Activated naive CD8-positive, alpha-beta T cell treated with anti-CD3 and anti-CD28 coated beads for 36 hours (primary cell): ENCODE data around the gene TUBA4B. TPM values are rescaled to one million over a fixed set of nuclear protein-coding genes. Genes with fewer than 3 reads are reported as not detected.
A peak's percentile ranks its signal among the peaks of the same experiment; 100 is the strongest.

Experiments
- DNase-seq: peaks from one replicate; pipeline ENCODE4 v3.0.0; 2021
- H3K27ac Mint-ChIP-seq: one replicate; pipeline ENCODE4 v1.8.0; 2022; ENCODE audit warnings: mild to moderate bottlenecking, moderate library complexity, mixed read lengths
- H3K27me3 Mint-ChIP-seq: one replicate; pipeline ENCODE4 v1.8.0; 2022; ENCODE audit warnings: mild to moderate bottlenecking, mixed read lengths
- H3K36me3 Mint-ChIP-seq: one replicate; pipeline ENCODE4 v1.8.0; 2021; ENCODE audit warnings: mild to moderate bottlenecking, mixed read lengths
- H3K4me1 Mint-ChIP-seq: one replicate; pipeline ENCODE4 v1.8.0; 2021; ENCODE audit warnings: mixed read lengths
- H3K4me3 Mint-ChIP-seq: one replicate; pipeline ENCODE4 v1.8.0; 2022; ENCODE audit warnings: mild to moderate bottlenecking, moderate library complexity, mixed read lengths
- H3K9me3 Mint-ChIP-seq: one replicate; pipeline ENCODE4 v1.8.0; 2022; ENCODE audit warnings: mixed read lengths
- total RNA-seq, 2 experiments: library from RNA; stranded (reverse); gene quantifications; one replicate each; pipeline ENCODE4 v1.2.3, GENCODE V29; 2021

The TUBA4B gene
- total RNA-seq, 2 experiments from 2014 or later, result not detected

DNA sequence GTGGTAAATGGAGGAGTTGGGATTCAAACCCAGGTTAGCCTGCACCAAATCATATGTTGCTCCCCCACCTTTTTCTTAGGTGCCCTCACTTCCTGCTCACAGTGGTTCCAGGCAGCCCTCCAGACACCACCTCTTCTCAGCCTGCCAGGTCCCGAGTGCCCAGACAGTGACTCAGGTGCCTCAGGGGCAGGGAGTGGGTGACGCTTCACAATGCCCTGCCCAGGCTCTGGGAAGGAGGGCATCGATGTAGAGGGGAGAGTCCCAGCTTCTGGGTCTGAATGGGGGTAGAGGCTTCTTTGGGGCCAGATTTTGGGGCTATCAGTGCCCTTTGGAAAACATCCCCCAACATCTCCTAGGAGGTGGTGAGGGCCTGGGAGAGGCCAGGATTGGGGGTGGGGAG lies 20.9 kb downstream of the TUBA4B start:
- DNase-seq, result no peak
- Mint-ChIP-seq H3K4me3 (no peak overlapping the region), H3K4me1 (peaks cover 19% of the 10 kb centered on the region), H3K27me3 (no peaks in the 10 kb centered on the region), H3K9me3 (no peaks in the 10 kb centered on the region), H3K36me3 (no peaks in the 10 kb centered on the region), H3K27ac (no peak overlapping the region)

DNA sequence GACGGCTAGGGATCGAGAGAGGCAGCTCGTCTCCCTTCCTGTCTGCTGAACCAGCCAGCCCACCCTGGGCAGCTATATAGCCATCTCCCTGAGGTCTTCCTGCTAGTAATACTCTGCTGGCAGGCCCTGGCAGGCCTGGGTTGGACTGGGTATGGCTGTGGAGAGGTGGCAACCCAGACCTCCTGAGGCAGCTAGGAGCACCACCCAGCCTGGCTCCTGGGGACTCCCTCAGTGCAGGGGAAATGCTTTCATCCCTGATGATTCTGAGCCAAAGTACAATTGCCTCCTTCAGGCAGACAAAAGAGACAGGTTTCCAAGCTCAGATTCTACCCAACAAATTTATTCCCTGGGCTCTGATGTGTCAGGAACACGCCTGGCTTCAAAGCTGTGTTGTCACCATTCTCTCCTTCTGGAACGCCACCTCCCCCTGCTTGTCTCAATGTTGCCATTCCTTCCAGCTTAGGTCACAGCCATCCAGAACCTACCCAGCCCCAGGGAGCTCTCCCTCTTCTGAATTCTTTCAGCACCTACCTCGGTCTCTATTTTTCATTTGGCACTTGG lies 21.4 kb downstream of the TUBA4B start:
- no peaks in the 10 kb centered on the region for H3K36me3 Mint-ChIP-seq
- DNase-seq, result no peak
- peaks cover 19% of the 10 kb centered on the region for H3K4me1 Mint-ChIP-seq
- H3K27ac Mint-ChIP-seq, result no peak overlapping the region
- no peaks in the 10 kb centered on the region for H3K9me3 Mint-ChIP-seq
- H3K27me3 Mint-ChIP-seq, result no peaks in the 10 kb centered on the region
- H3K4me3 Mint-ChIP-seq, result no peak overlapping the region

DNA sequence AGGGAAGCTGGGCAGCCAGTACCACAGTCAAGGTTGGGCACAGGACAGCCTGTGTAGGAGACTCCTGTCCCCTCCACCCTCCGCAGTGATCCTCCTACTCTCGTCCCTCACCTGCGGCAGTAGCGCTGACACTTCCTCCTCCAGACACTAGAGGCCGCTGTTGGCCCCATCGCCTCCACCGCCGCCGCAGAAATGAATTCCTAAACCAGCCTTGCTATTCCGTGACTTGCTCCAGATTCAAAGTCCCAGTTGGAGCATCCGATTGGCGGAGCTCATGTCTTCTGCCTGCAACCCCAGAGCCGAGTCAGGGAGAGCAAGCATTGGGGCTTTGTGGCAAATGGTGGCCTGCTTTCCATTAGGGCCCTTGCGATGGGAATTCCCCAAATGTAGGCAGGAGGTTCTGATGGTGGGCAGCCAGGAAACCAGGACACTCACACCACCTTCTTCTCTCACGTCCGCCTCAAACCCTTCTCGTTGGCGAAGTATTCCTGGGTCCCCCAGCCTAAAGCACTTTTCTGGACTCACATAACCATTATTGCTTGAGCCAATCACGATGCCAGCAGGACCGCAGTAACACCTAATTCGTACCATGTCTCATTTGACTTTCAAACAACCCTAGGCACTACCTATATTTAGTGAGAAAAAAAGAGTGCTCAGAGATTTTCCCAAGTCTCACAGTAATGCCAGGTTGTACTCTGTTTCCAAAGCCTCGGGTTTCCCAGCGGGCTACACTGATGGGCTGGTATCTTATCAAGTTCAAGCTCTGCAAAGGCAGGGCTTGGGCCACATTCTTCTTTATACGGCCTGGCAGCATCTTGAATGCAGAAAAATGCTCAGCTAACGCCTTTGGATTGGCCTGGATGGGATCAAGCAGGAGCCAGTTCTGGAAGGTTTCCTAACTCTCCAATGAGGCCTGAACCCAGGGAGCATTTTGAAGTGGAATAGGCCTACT lies 24.9 kb downstream of the TUBA4B start:
- no peaks in the 10 kb centered on the region for H3K27me3 Mint-ChIP-seq
- peak overlapping the region; percentile 92 for H3K27ac Mint-ChIP-seq
- H3K4me1 Mint-ChIP-seq, result peaks cover 43% of the 10 kb centered on the region
- peak; percentile 74 for DNase-seq
- no peaks in the 10 kb centered on the region for H3K9me3 Mint-ChIP-seq
- peaks cover 12% of the 10 kb centered on the region for H3K36me3 Mint-ChIP-seq
- peak overlapping the region; percentile 78 for H3K4me3 Mint-ChIP-seq

DNA sequence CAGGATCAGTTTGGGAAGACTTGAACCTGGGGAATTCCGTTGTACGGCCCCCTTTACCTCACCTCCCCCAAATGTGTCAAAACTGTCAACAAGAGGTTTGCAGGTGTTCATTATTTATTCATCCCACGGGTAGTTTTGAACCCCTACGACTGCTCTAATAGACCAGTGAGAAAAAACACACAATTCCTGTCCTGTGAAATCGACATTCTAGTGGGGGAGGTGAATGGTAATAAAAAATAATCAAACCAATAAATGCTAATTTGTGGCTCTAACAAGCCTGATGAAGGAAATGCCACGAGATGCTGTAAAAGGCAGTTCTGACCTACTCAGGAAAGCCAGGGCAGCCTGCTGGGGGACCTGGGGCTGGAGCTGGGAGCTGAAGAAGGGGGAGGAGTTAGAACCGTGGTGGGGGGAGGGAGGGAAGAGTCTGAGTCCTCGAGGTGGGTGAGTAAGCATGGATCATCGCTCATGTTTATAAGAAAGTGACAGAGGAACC lies 25.7 kb downstream of the TUBA4B start:
- Mint-ChIP-seq H3K27ac (peak overlapping the region; percentile 92), H3K27me3 (no peaks in the 10 kb centered on the region), H3K4me3 (peak overlapping the region; percentile 78), H3K36me3 (peaks cover 15% of the 10 kb centered on the region), H3K9me3 (no peaks in the 10 kb centered on the region), H3K4me1 (peaks cover 43% of the 10 kb centered on the region)
- no peak for DNase-seq

DNA sequence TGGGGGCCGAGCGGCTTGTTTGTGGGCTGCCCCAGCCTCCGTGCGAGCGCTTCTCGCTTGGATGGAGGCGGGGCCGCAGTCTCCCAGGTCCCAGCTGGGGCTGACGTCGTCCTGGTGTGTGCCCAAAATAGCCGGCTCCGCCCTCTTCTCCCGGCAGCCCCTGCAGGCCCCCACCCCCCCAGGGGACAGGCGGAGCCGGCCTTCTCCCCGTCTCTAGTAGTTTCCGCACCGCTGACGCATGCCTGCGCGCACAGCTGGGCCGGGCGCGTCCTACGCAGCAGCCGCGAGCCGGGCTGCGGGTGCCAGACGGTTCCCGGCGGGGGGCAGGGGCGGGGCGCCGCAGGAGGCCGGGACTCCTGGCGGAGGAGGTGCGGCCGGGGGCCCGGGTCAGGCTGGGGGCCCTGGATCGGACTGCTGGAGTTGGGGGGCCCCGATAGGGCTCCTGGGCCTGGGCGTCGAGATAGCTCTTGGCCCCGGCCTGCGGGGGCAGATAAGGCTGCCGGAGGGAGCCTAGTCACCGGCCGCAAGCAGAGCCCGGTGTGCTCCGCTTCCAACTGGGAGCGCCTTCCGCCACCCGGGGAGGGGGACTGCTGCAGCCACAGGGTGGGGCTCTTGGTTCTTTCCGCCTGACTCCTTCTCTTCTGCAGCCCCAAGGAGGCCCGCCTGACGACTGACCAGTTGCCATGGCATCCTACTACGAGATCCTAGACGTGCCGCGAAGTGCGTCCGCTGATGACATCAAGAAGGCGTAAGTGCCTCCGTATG lies 26.3 kb downstream of the TUBA4B start, which contains the start of gene DNAJB2:
DNAJB2 (plus strand) TSS at position 216 of the 765 bp plus-strand sequence; CDS start at position 684, 468 bp downstream.
- Mint-ChIP-seq H3K27me3 (no peaks in the 10 kb centered on the region), H3K36me3 (peaks cover 16% of the 10 kb centered on the region), H3K4me3 (peak within 1 kb of the TSS; percentile 91), H3K27ac (peak within 1 kb of the TSS; percentile 97), H3K4me1 (peaks cover 43% of the 10 kb centered on the region), H3K9me3 (no peaks in the 10 kb centered on the region)
- peak; percentile 100 for DNase-seq

DNA sequence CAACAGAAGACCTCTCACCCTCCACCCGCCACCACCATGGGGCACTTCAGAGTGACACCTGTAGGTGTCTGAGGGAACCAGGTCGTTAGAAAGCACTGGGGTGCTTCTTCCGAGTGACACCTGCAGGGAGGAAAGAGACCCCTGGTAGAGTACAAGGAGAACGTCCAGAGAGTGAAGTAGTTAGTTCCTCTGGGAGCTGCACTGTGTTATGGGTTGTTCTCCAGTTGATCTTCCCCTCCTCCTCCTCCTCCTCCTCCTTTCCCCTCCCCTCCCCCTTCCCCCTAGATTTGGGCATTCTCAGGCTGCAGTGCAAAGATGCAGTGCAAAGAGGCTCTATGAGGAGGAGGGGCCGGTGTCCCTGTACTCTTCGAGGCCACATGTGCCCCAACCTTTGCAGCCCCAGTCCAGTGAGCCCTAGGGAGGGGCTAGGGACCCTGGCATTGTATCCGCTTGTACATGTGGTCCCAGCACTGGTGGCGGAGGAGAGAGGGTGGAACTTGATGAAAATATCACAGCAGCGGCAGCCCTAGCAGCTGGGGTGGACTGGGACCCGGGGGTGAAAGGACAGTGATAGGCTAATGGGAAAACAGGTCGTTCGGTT lies 27.0 kb downstream of the TUBA4B start:
- peak overlapping the region; percentile 97 for H3K27ac Mint-ChIP-seq
- H3K27me3 Mint-ChIP-seq, result no peaks in the 10 kb centered on the region
- H3K4me1 Mint-ChIP-seq, result peaks cover 43% of the 10 kb centered on the region
- no peaks in the 10 kb centered on the region for H3K9me3 Mint-ChIP-seq
- no peak for DNase-seq
- peaks cover 16% of the 10 kb centered on the region for H3K36me3 Mint-ChIP-seq
- H3K4me3 Mint-ChIP-seq, result peak overlapping the region; percentile 91

DNA sequence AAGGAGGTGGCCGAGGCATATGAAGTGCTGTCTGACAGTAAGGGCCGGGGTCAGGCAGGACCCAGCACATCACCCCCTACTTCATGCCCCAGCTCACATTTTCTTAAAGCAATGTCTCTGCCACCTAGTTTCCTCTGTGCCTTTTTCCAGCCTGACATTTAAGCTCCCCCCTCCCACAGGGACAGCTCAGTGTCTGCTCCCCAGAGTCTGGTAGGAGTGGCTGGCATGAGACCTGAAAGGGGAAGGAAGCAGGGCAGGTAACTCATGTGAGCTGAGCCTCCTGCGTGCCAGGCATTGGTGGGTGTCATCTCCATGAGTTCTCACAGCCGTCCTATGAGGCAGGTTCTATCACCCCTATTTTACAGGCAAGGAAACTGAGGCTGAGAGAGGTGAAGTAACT lies 27.6 kb downstream of the TUBA4B start:
- peaks cover 16% of the 10 kb centered on the region for H3K36me3 Mint-ChIP-seq
- peaks cover 45% of the 10 kb centered on the region for H3K4me1 Mint-ChIP-seq
- peak overlapping the region; percentile 91 for H3K4me3 Mint-ChIP-seq
- no peaks in the 10 kb centered on the region for H3K9me3 Mint-ChIP-seq
- H3K27ac Mint-ChIP-seq, result peak overlapping the region; percentile 57
- DNase-seq, result no peak
- H3K27me3 Mint-ChIP-seq, result no peaks in the 10 kb centered on the region

DNA sequence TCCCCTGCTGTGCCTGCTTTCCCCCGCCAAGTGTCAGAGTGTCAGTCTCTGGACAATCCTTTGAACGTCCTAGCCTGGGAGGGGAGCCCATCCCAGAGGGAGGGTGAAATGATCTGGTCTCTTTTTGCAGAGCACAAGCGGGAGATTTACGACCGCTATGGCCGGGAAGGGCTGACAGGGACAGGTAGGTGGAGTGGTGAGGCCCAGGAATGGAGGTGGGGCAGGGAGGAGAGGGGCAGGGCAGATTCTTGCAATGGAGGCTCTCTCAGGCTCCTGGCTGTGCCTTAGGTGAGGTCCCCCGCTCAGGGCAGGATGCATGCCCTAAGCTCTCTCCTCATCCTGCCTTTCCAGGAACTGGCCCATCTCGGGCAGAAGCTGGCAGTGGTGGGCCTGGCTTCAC lies 28.5 kb downstream of the TUBA4B start:
- Mint-ChIP-seq H3K4me3 (no peak overlapping the region), H3K4me1 (peaks cover 45% of the 10 kb centered on the region), H3K27me3 (no peaks in the 10 kb centered on the region), H3K27ac (no peak overlapping the region), H3K9me3 (no peaks in the 10 kb centered on the region), H3K36me3 (peaks cover 16% of the 10 kb centered on the region)
- no peak for DNase-seq

DNA sequence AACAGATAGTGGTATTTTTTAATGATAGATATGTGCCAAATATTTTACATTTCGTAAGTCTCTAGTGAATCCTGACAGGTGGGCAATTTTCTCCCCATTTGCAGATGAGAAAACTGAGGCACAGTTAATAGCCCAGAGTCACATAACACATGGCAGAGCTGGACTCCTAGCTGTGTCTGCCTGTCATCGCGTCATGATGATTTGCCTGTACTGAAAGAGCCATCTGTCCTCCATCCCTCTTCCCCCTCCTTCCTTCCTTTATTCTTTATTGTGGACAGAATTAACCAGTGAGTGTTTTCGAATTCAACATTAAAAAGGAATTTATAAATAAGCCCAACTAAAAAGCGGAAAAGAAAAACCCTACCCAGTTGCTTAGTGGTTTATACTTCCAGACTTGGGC lies 29.3 kb downstream of the TUBA4B start:
- Mint-ChIP-seq H3K27ac (no peak overlapping the region), H3K27me3 (no peaks in the 10 kb centered on the region), H3K4me1 (peaks cover 43% of the 10 kb centered on the region), H3K4me3 (no peak overlapping the region), H3K36me3 (peaks cover 16% of the 10 kb centered on the region), H3K9me3 (no peaks in the 10 kb centered on the region)
- DNase-seq, result no peak

DNA sequence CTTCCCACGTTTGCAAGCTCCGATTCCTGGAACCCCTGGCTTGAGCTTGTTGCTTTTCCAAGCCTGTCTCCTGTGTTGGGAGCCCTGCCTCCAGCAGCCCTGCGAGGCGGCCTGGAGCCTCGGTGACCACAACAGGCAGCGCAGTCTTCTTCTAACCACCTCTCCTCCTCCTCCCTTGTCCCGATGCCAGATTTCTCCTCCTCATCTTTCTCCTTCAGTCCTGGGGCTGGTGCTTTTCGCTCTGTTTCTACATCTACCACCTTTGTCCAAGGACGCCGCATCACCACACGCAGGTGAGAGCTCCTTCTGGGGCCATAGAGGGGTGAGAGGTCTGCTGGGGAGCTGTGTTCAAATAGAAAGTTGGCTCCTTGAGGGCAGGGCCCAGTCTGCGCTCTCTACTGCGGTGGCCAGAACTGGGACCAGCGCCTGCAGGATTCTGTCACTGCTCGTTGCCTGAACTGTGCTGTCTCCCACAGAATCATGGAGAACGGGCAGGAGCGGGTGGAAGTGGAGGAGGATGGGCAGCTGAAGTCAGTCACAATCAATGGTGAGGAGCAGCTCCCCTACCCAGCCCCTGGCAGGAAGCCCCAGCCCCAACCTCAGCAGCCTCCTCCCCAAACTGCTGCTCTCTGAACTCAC lies 30.0 kb downstream of the TUBA4B start:
- Mint-ChIP-seq H3K36me3 (peaks cover 16% of the 10 kb centered on the region), H3K4me3 (no peak overlapping the region), H3K4me1 (peaks cover 36% of the 10 kb centered on the region), H3K9me3 (no peaks in the 10 kb centered on the region), H3K27ac (no peak overlapping the region), H3K27me3 (no peaks in the 10 kb centered on the region)
- no peak for DNase-seq

DNA sequence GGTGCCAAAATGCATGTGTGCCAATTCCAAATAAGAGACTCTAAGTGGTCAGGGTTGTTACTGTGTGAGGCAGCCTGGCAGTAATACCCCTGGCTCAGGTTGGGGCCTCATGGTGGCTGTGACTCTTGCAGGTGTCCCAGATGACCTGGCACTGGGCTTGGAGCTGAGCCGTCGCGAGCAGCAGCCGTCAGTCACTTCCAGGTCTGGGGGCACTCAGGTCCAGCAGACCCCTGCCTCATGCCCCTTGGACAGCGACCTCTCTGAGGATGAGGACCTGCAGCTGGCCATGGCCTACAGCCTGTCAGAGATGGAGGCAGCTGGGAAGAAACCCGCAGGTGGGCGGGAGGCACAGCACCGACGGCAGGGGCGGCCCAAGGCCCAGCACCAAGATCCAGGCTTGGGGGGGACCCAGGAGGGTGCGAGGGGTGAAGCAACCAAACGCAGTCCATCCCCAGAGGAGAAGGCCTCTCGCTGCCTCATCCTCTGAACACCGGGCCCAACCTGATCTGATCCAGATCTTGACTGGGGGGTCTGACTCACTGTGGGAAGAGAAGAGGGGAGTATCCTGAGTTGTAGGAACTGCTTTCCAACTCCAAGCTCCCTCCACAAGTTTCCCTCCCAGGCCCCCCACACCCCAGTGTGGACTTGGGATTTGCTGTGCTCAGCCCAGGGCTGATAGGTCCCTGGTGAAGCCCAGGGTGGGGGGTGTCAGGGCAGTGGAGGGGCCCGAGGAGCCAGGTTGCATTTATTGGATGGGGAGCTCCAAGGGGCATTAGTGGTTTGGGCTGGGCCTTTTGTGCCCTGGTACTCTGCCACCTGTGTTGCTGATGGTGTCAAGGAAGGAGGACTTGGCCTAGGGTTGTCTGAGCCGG lies 31.7 kb downstream of the TUBA4B start:
- DNase-seq, result no peak
- Mint-ChIP-seq H3K9me3 (no peaks in the 10 kb centered on the region), H3K4me3 (no peak overlapping the region), H3K27ac (no peak overlapping the region), H3K4me1 (peaks cover 26% of the 10 kb centered on the region), H3K36me3 (peaks cover 16% of the 10 kb centered on the region), H3K27me3 (no peaks in the 10 kb centered on the region)

DNA sequence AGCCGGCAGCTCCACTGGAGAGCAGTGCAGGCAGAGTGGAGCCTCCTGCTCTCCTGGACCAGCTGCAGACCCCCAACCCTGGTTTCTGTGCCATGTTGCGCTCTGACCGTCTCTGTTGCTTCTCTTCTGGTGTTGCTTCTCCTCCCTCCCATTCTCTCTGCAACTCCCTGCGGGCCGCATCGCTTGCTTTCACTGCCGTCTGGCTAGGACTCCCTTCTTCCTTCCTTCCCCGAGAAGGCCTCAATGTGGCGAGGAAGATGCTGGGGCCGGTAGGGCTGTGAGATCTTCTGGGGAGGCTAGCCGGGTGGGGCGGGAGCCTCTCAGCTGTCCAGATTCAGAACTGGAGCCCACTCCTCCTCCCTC lies 32.3 kb downstream of the TUBA4B start:
- Mint-ChIP-seq H3K27me3 (no peaks in the 10 kb centered on the region), H3K36me3 (peaks cover 13% of the 10 kb centered on the region), H3K4me3 (no peak overlapping the region), H3K4me1 (peaks cover 20% of the 10 kb centered on the region), H3K27ac (no peak overlapping the region), H3K9me3 (no peaks in the 10 kb centered on the region)
- DNase-seq, result no peak

DNA sequence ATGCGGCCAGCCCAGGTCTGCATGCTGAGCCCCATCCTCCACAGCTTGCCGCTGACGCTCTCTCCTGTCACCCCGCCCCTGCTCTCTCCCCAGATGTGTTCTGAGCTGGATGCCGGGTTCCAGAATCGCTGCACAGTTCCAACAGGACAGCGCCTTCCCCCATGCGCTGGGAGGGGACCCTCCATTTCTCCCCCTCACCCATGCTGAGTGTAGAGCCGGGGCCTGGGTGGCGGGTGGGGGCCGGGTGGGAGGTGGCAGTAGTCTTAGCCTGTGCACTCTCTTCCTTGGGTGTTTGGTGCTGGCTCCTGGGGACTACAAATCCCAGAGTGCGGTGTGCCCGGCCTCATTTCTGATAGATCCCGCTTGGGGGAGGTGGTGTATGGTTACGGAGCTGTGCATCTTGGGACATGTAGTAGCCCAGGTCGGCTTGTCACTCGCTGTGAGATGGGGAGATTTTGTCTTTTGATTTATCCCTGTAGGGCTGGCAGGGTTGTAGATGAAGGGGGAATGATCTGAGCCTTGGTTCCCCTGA lies 32.9 kb downstream of the TUBA4B start:
- no peak overlapping the region for H3K4me3 Mint-ChIP-seq
- no peak overlapping the region for H3K27ac Mint-ChIP-seq
- DNase-seq, result no peak
- peaks cover 11% of the 10 kb centered on the region for H3K36me3 Mint-ChIP-seq
- no peaks in the 10 kb centered on the region for H3K9me3 Mint-ChIP-seq
- H3K27me3 Mint-ChIP-seq, result no peaks in the 10 kb centered on the region
- peaks cover 14% of the 10 kb centered on the region for H3K4me1 Mint-ChIP-seq
